C4-2B (cell line): Measurements from ENCODE around the gene TMPRSS9.
"Not testable (repeated sequence)": the region's sequence is repeated elsewhere in the genome, so short reads cannot be mapped to it uniquely, and the experiment has no call there.

Experiments
- H3K27ac ChIP-seq: fragments of 450-650 bp; 2 replicates; pipeline ENCODE4 v1.5.1; 2017
- ZFX ChIP-seq: fragments of 450-650 bp; IDR thresholded peaks from 2 replicates; pipeline ENCODE4 v1.6.1; 2017
- TF ChIP-seq, protein P1 (sequence below): fragments of 450-650 bp; conservative IDR thresholded peaks from 2 replicates; pipeline ENCODE4 v1.5.1; 2017; ENCODE audit warnings: mild to moderate bottlenecking

Gene TMPRSS9

GRCh38 chr19:2389594-2389993 lies 29.5 kb downstream of the TMPRSS9 start:
- TF ChIP-seq, protein P1, sequence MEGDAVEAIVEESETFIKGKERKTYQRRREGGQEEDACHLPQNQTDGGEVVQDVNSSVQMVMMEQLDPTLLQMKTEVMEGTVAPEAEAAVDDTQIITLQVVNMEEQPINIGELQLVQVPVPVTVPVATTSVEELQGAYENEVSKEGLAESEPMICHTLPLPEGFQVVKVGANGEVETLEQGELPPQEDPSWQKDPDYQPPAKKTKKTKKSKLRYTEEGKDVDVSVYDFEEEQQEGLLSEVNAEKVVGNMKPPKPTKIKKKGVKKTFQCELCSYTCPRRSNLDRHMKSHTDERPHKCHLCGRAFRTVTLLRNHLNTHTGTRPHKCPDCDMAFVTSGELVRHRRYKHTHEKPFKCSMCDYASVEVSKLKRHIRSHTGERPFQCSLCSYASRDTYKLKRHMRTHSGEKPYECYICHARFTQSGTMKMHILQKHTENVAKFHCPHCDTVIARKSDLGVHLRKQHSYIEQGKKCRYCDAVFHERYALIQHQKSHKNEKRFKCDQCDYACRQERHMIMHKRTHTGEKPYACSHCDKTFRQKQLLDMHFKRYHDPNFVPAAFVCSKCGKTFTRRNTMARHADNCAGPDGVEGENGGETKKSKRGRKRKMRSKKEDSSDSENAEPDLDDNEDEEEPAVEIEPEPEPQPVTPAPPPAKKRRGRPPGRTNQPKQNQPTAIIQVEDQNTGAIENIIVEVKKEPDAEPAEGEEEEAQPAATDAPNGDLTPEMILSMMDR = no peak
- TF ChIP-seq ZFX = no peak
- H3K27ac ChIP-seq = no peak overlapping the region

DNA sequence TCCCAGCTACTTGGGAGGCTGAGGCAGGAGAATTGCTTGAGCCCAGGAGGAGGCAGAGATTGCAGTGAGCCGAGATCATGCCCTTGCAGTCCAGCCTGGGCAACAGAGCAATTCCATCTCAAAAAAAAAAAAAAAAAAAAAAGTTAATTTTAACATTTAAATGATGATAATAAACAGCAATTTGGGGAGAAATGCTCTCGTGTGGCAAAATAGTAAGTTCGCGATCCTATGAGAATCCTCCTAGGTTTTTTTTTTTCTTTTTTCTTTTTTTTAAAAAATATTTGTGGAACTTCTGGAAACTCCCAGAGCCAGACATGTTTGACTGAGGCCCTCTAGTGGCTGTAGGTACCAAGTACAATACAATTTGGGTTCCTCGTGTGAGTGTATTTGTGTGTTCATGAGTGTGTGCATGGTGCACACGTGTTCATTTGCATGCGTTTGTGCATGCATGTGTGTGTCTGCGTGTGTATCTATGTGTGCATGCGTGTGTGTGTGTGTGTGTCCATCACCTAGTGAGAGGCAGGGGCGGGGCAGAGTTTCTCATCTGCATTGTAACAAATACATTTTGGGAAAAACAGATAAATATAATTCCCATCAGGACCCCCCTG lies 31.2 kb downstream of the TMPRSS9 start:
- TF ChIP-seq, protein P1 = peak; percentile 91
- no peak for TF ChIP-seq ZFX
- no peak overlapping the region for H3K27ac ChIP-seq

- TF ChIP-seq, protein P1 = no peak
- no peak for TF ChIP-seq ZFX
- H3K27ac ChIP-seq = no peak overlapping the region
These were observed 32.3 kb downstream of the TMPRSS9 start for GRCh38 chr19:2392366-2392765.

- H3K27ac ChIP-seq = not testable (repeated sequence)
These were observed 32.8 kb downstream of the TMPRSS9 start for GRCh38 chr19:2392899-2393298.

- no peak overlapping the region for H3K27ac ChIP-seq
- TF ChIP-seq, protein P1 = no peak
- no peak for TF ChIP-seq ZFX
These were observed 34.0 kb downstream of the TMPRSS9 start for GRCh38 chr19:2394054-2394441.

DNA sequence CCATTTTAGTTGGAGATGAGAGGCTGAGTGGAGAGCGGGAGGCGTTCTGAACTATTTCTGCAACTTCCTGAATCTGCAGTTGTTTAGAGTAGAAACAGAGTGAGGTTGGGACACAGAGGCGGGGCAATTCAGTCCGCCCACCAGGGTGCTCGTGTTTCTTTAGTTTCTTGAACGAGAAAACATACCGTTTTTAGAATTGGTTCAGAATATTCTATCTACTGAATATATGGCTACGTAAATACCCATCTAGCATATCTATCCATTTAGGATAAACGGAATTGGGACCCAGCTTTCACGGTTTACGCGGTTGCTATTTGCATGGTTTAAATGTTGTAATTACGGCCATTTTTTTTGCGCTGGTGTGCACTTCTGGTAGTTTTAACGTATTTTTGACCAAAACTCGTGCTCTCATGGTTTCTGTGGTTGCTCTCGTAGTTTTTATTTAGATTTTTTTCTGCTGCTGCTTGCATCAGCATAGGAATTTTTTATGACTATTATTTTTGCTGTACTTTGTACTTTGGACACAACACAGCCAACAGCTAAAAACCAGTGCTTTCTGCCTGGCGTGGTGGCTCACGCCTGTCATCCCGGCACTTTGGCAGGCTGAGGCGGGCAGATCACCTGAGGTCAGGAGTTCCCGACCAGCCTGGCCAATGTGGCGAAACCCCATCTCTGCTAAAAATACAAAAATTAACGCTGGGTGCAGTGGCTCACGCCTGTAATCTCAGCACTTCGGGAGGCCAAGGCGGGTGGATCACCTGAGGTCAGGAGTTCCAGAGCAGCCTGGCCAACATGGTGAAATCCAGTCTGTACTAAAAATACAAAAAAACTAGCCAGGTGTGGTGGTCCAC lies 34.6 kb downstream of the TMPRSS9 start:
- TF ChIP-seq, protein P1 = no peak
- no peak for TF ChIP-seq ZFX
- no peak overlapping the region for H3K27ac ChIP-seq

- H3K27ac ChIP-seq = not testable (repeated sequence)
These were observed 35.3 kb downstream of the TMPRSS9 start for GRCh38 chr19:2395293-2395829.

DNA sequence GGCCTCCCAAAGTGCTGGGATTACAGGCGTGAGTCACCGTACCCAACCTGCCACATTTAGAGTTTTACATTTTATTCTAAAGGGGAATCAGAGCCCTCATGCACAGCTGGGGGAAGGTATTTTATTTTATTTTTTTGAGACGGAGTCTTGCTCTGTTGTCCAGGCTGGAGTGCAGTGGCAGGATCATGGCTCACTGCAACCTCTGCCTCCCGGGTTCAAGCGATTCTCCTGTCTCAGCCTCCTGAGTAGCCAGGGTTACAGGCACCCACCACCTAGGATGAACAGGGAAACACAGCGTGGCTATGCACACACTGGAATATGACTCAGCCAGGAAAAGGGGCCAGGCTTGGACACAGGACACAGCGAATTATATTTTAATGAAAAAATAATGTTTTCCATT lies 37.1 kb downstream of the TMPRSS9 start:
- not testable (repeated sequence) for H3K27ac ChIP-seq
